GM18502 (cell line): ENCODE results near the gene STXBP6.
"Not testable (repeated sequence)": the region's sequence is repeated elsewhere in the genome, so short reads cannot be mapped to it uniquely, and the experiment has no call there.

Experiments
- ATAC-seq: cut with Tn5 transposase; IDR thresholded peaks from one replicate; pipeline ENCODE4 v1.9.1; 2021; ENCODE audit warnings: mild to moderate bottlenecking; ENCODE audit not compliant: unreplicated experiment, poor library complexity

Gene STXBP6

DNA sequence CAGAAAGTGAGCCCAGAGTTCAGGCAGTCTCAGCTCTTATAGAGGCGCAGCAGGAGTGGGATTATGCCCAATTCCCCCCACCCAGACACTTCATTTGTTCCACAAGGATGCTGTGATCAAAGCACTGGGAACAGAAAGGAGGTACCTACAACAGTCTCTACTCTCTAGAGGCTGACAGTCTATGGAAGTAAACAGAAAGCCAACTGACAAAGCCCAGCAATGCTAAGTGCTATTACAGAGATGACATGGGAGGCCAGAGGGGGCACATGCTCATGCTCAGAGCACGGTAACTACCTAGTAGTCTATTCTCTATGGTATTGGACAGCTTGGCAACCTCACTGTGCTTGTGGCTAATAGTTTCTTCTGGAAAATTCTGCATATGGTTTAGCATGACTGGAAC, 85.9 kb downstream of the STXBP6 start:
- no peak for ATAC-seq

DNA sequence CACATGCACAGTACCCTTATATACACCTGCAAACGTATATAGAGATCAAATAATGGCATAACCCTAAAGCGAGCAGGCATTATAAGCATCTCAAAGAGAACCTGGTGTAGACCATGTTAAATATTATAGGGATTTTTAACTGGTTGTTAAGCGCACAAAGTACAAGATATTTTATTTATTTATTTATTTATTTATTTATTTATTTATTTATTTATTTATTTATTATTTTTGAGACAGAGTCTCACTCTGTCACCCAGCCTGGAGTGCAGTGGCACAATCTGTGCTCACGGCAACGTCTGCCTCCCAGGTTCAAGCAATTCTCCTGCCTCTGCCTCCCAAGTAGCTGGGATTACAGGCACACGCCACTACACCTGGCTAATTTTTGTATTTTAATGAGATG, 87.8 kb downstream of the STXBP6 start:
- not testable (repeated sequence) for ATAC-seq

DNA sequence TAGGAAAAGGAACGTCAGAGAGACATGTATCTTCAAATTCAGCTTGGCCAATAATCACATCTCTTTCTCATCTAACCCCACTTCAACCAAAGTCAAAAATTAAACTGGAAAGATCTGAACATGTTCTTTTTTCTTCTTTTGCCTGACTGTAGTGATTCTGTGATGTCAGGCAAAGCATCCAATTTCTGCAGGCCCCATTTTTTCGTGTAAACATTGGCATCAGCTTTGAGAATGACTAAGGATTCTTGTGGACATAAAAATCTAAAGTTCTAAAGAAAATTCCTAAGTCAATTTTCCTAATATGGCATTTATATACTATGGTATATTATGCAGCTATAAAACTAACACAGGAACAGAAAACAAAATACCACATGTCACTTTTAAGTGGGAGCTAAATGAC, 89.1 kb downstream of the STXBP6 start:
- no peak for ATAC-seq

DNA sequence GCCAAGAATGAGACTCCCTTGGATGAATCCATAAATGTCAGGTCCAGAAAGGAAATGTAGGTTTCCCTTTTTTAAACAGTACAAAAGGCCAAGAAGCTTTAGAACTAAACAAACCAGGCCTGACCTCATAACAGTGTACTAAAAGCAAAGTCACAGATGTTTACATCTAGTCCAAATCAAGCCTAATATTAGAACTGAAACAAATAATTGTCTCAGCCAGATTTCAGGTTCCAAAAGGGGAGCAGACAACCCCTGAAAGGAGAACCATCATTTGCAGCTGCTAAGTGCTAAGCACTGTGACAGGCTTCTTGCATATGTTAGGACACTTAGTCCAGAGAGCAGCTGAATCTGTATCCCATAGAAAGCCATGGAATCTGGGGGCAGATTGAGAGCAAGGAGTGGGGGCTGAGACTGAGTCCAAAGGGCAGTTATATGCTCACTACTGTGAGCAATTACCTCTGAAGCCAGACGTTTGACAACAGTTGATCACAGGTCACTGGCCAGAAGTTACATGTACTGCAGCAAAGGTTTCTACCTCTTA, 90.1 kb downstream of the STXBP6 start:
- ATAC-seq, result peak; percentile 68

DNA sequence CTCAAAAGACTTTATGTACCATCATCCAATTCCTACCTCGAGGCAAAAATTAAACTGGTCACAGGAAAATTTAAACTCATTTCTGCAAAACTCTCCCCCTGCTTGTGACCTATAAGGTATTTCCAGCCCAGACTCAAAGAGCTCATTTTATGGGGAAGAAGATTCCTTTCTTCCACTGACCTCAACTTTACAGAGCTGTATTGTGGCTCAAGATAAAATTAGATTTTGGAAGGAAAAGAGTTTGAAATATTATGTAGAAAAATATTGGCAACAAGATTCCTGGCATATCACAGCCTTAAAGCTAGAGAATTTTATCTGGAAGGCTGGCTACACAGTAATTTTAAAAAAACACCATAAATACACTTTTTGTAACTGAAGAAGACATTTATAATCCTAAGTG, 91.7 kb downstream of the STXBP6 start:
- ATAC-seq, result no peak

DNA sequence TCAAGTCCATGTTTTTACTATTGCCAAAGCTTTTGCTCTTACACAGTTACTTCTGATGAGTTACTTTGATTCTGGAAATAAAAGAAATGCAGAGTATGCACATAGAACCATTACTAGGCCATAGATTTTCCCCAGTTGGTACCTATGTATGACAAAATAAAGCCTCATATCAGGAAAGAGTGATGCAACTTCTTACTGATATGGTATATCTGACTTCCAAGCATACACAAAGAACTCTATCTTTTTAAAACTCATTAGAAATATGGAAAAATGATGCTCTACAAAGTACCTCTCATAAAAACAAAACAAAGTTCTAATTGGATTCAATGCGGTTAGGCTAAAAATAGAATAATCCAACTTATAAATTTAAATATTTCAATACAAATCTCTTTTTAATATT, 92.1 kb downstream of the STXBP6 start:
- ATAC-seq, result no peak

DNA sequence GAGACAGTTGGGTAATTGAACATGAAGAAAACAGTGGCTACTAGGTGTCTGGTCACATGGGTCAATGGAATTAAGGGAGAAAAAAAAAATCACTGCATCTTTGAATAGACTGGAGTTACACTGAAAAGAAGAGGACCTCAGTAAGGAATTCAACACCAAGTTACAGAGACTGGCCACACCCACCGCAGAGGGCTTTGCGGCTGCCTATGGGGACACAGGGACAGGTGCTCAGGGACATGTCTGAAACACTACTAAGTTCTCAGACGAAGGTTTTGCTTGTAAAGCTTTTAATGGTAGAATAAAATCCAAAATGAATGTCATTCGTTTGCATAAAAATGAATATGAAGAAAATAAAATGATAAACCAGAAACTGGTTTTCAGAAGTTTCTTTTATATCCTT, 93.8 kb downstream of the STXBP6 start:
- ATAC-seq, result no peak

DNA sequence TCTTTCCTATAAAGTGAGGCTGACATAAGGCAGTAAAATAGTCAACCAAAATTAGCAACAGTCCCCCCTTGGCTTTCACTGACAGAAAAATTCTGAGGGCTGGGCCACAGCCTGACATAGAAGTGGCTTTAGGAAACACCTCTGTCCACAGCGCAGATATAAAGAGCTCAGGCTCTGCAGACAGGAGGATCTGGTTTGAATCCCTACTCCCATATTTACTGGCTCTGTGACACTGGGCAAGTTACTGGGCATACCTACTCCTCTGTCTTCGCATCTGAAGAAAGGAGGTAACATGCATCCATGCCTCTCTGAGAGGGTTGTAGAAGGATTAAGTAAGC, 95.3 kb downstream of the STXBP6 start:
- ATAC-seq, result no peak

DNA sequence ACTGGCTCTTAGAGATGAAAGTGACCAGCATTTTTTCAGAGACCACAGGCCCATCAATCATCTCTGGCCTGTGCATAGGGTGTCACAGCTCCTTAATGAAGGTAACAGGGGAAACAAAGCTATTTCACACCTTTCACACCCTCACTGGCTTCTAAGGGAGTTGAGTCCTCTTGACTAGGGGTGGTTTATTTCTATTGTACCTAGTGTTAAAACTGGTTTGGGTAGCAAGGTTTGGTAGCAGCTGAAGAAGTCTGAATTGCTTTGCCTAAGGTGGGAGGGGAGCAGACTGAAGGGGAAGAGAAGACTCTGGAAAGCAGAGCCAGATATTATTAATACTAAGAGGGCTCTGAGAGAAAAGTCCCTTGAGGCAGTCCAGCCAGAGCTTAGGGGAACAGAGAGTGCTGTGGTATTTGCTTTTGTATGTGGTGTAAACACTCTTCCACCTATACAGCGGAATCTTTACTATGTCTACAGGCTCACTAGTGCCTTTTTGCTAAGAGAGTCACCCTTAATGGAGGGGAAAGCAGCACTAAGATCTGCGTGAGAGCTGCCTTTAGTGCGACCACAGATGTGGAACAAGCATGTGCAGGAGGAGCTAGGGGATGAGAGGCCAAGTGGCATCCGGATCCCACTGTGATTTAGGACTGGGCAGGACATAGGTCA, 95.8 kb downstream of the STXBP6 start:
- ATAC-seq, result no peak

DNA sequence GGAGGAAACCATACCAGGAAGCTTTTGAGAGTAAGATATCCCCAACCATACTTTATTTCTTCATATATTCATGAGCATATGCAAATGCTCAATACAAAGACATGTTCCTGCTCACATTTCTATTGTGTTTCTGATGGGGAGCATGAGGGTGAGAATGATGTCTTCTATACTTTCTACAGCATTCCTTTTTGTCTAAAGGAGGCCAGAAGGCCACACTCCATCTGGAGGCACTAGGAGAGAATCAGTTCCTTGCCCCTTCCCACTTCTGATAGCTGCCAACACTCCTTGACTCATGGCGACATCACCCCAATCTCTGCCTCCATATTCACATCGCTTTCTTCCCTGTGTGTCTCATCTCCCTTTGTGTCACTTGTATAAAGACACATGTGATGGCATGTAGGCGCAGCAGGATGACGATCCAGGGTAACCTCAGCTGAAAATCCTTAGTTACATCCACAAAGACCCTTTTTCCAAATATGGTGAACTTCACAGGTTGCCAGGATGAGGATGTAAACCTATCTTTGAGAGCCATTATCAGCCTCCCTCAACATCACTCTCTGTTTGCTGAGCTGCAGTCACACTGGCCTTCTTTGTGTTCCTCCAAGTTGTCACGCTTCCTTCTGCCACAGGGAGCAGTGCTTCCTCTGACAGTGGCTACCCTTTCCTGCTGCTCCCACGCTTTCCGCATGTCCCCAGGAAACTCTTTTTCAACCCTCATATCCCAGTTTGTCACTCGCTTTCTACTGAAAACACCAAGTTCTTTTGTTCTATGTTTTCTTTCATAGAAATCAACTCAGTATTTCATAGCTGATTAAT, 96.9 kb downstream of the STXBP6 start:
- no peak for ATAC-seq

DNA sequence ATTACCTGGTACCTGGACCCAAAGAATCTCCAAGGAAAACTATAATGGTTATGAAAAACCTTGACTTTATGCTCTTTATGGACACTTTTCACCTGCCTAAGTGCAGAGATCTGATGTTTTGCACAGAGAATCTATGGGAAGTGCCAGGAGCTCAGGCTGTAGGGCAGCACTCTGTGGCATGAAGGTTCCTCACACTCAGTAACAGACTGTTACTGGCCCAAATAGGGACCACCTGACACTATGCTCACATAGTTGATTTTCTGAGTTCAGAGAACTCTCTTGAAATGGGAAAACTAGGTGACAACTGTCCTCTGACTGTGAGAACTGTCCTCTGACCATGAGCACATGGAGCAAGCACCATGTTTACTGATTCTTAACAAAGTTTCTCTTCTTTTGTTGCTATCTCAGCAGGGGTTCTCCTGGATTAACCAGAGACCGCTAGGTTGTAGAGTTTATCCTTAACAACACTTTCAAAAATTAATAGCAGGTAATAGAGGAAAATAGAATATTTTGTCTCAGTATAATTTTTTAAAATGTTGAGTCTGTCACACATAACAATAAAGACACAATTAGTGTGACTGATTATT, 101.6 kb downstream of the STXBP6 start:
- no peak for ATAC-seq

DNA sequence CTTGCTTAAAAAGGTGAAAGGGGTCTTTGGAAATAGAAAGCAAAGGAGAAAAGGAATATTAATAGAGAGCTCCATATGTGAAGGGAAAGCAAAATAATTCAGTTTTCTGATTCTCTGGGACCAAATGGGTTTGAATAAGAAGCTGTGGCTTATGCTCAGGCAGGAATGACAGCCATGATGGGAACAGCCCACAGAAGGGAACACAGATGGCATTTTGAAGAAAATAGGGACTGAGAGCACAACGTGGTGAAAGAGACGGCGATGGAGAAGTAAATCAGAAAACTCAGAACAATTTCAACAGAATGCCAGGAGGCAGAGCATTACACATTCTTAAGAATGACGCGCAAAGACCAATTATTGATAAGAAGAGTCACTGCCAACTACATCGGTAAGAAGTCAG, 102.8 kb downstream of the STXBP6 start:
- ATAC-seq, result no peak

DNA sequence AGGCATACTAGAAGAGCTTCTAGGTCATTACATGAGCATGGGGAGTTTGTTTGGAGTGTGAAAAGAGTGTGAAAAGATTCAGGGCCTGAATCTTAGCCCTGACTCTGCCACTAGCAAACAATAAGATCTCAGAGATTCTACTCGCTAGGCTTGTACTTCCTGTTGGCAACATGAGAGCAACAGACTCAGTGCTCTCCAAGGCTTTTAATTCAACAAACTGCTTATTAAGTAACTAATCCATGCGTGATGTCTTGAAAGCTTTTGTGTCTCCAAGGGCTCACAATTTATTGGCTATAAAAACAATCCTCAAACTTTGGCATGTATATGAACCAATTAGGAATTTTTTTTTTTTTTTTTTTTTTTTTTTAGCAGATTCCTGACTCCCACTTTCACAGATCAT, 105.1 kb downstream of the STXBP6 start:
- ATAC-seq, result no peak

DNA sequence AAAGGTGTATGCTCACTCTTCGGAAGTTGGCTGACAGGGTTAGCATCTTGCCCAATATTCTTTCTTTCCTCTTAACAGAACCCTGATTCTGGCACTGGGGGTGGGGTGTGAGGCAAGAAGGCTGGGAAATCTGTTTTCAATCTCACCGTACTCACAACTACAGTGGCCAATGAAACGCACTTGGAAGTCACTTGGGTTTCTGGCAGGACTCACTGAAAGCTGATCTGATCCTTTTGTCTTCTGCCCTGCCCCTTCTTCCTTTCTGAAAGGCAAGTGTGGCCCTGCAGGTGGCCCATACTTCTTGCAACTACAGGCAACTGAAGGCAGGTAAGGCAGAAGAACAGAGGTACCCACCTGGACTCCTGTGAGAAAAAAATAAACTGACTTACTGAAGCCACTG, 106.9 kb downstream of the STXBP6 start:
- no peak for ATAC-seq

DNA sequence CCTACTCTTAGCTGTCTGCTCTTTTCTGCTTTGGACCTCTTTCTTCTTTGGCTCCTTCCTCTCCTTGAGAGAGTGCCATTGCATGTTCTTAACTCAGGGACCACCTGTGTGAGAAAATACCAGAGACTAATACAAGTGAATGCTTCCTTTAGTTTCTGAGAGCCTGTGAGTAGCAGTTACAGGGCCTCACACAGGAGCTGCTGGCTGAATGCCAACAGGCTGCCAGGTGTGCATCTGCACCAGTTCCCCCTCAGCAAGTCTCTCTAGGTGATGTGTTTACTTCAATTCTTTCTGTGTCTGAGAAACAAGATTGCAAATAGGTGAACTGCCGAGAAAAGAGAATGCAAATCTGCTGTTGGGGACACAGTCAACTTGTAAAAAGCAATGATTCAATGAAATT, 108.2 kb downstream of the STXBP6 start:
- no peak for ATAC-seq

DNA sequence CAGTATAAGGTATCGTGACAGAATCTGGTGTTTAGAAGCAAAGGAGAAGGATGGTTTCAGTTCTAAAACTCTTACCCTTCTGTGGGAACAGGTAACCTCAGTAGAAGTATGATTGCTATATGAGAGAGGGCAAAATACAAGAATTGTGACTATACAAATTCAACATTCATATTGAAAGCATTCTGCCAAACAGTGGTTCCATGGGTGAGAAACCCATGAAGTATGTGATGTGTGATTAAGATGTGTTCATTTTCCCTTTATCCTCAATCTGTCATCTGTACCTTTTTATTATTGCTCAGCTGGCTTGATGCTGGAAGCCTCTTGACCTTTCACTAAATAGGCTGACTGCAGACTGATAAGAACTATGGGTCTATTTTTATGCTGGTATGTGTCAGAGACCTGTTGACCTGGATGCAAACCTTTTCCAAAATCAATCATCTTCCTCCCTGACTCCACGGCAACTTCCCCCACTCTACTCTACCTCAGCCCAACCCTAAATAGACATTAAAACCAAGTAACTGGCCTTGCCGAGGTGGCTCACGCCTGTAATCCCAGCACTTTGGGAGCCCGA, 109.6 kb downstream of the STXBP6 start:
- no peak for ATAC-seq

DNA sequence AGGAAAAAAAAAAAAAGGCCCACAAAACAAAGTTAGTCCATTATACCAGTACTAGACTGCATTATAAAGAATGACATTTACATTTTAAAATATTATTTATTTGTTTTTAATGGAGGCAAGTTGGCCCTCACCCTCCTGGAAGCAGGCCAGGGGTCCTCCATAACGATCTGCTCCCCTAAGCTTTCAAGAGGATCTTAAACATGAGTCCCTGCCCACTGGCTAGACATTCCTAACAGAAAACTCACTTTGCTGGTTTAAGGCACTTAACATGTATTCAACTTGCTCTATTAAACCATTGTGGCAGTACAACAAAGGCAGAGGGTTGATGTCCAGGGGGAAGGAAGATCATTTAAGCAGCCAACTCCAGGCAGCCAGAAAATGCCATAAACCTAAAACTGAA, 111.4 kb downstream of the STXBP6 start:
- no peak for ATAC-seq

DNA sequence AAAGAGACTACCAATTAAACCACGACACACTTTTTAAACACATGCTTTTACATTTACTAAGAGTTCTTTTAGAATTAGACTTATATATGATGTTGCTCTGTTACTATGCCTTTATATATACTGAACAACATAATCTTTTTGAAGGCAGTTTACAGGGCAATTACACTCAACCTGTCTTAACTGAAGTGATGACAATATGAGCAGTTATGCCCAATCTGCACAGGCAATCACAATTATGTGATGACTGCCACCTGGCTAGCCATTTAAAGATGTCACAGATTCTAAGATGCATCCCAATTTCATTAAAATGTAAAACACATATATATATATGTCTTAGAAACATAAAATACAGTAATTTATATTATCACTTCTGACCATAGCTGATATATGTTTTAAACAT, 112.6 kb downstream of the STXBP6 start:
- ATAC-seq, result no peak

DNA sequence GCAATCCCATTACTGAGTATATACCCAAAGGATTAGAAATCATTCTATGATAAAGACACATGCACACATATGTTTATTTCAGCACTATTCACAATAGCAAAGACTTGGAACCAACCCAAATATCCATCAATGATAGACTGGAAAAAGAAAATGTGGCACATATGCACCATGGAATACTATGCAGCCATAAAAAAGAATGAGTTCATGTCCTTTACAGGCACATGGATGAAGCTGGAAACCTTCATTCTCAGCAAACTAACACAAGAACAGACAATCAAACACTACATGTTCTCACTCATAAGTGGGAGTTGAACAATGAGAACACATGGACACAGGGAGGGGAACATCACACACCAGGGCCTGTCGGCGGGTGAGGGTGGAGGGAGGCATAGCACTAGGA, 113.2 kb downstream of the STXBP6 start:
- ATAC-seq, result not testable (repeated sequence)

DNA sequence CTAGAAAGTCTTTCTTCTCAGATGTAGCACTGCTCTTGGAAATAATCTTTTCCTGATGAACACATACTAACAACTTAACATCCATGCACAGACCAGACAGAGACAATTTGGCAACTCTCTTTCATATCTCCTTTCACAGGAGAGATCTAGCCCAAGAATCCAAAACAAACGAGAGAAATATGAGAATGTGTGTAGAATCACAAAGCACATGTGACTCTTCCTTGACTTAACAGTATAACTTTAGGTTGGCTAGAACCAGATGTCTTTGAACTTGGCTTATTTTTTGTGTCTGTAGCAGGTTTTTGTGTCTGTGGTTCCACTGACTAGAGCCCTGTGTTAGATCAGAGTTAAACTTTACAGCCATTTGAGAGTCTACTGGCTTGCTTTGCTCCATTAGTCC, 114.2 kb downstream of the STXBP6 start:
- no peak for ATAC-seq

DNA sequence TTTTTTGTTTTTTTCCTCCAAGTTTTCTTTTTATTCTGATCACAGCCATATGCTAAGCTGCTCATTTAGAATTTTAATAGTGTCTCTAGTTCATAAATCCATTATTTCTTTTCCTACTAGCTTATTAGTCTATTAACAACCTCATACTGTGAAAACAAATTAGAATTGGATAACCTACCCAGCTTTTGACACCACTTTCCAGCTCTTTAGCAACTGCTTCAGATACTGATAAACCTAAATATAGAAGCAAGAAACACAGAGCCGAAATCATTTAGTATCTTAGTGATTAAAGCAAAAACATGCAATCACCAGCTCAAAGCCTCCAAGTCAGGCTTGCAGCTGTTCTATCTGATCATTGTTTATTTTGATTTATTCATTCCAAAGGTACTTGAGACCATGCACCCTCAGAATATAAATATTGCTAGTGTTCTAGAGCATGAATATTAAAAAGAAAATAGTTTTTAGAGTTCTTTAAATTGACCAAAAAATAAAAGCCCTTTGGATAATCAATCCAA, 121.5 kb downstream of the STXBP6 start:
- no peak for ATAC-seq
